HG03457 (cell line): ENCODE measurements around the gene SERP1.
"Not testable (repeated sequence)": the region's sequence is repeated elsewhere in the genome, so short reads cannot be mapped to it uniquely, and the experiment has no call there.

Experiments
- ATAC-seq: cut with Tn5 transposase; IDR thresholded peaks from one replicate; pipeline ENCODE4 v1.9.1; 2021; ENCODE audit warnings: moderate number of reproducible peaks; ENCODE audit not compliant: unreplicated experiment

SERP1 gene

GRCh38 chr3:150540297-150540696 lies 6.0 kb downstream of the SERP1 start:
- ATAC-seq, result no peak

- ATAC-seq, result no peak
Measured at GRCh38 chr3:150538324-150539208, 7.7 kb downstream of the SERP1 start.

GRCh38 chr3:150535204-150535603 lies 11.1 kb downstream of the SERP1 start:
- ATAC-seq, result no peak

DNA sequence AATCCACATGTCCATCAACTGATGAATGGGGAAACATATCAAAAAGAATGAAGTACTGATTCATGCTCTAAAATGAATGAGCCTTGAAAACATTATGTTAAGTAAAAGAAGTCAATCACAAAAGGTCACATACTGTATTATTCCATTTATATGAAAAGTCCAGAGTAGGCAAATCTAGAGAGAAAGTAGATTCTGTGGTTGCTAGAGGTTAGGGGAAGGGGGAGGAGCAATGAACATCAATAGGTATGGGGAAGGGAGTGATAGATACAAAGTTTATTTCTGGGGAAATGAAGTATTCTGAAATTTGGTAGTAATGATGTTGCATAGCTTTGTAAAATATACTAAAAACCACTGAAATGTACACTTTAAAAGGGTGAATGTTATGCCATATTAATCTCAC lies 14.5 kb downstream of the SERP1 start:
- ATAC-seq, result no peak

DNA sequence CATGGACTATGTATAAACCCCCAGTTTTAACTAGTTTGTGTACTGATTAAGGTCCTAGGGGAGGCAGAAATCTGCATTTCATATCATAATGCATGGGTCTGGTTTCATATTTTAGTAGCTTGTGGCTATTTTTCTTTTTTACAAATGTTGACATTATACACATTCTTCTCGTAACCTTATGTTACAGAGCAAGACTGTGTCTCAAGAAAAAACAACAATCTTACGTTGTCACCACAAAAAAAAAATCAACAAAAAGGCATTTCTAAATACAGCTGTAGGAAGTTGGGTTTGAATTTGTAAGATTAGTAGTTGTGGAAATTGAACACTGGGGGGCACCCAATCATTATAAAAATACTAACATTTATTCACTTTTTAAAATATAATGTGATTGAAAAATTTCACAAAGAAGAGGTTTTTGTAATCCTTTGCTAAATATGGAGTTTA lies 17.9 kb downstream of the SERP1 start:
- no peak for ATAC-seq

DNA sequence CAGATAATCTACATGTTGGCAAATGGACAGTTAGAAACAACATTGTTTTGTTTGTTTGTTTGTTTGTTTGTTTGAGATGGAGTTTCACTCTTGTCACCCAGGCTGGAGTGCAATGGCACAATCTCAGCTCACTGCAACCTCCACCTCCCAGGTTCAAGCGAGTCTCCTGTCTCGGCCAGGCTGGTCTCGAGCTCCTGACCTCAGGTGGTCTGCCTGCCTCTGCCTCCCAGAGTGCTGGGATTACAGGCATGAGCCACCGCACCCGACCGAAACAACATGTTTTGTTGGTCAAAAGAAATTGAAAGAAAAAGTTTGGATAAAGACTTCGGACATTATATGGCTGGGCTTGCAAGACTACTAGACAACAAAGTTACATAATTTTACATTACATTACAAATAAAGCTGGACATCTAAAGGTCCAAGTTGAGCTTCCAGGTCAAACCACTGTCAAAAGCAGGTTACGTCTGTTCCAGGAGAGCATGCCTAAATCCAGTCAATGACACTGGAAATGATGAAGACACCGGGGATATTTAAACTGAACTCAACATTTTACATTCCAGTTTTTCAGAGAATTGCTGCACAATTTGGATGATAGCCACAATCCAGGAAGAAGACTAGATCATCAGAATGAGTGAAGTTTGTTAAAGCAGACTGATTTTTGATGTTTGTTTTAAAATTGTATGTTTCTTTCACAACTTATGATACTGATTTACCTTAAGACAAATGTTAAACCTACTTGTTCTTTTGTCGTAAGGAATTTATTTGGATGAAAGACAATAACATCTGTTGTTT lies 18.6 kb downstream of the SERP1 start:
- no peak for ATAC-seq

GRCh38 chr3:150523538-150523937 lies 22.8 kb downstream of the SERP1 start:
- no peak for ATAC-seq

GRCh38 chr3:150521463-150521862 lies 24.8 kb downstream of the SERP1 start:
- ATAC-seq, result no peak

DNA sequence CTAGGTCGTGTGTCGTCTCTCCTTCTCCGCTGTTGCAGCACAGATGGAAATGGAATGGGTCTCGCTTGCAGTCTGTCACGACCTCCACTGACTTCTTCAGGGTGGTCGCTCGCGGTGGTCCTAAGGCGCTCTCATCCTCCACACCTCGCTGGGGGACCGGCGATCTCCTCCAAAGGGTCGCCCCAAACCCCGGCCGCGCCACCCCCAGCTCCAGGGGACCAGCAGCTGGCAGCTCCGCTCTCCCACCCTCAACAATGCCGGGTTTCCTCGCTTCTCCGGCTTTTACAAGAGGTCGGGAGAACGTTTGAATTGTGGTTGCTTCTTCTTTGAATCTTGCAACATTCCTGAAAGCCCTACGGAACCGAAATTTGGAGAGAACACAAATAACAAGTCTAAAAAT lies 25.9 kb downstream of the SERP1 start:
- ATAC-seq, result no peak

DNA sequence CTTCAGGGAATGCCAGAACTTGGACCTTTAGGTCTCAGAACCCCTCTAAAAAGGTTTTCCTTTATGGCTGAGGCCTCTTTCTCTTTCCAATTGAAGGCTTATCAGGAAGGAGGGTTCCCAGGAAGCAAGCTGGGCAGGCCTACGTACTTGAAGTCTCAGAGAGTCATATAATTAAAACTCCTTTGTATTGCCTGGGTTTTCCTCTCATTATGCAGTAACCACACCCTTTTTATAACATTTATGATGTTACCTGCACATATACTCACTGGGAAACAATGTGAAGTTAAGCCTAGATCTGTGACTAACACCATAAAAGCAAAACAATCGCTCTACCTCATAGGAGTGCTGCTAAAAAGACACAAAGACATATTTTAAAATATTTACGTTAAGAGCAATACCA lies 27.3 kb downstream of the SERP1 start:
- ATAC-seq, result no peak

- ATAC-seq, result no peak
Measured at GRCh38 chr3:150515210-150515609, 31.1 kb downstream of the SERP1 start.

GRCh38 chr3:150511122-150511821 lies 35.0 kb downstream of the SERP1 start:
- ATAC-seq, result no peak

DNA sequence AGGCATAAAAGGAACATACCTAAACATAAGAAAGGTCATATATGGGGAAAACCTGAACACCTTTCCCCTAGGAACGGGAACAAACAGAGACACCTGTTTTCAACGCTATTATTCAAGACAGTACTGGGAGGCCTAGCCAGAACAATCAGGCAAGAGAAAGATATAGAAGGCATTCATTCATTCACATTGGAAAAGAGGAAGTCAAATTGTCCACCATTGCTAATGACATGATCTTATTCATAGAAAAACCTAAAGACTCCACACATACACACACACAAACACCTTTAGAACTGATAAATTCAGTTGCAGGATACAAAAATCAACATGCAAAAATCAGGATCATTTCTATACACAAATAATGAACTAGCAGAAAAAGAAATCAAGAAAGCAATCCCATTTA lies 36.5 kb downstream of the SERP1 start:
- ATAC-seq, result no peak

DNA sequence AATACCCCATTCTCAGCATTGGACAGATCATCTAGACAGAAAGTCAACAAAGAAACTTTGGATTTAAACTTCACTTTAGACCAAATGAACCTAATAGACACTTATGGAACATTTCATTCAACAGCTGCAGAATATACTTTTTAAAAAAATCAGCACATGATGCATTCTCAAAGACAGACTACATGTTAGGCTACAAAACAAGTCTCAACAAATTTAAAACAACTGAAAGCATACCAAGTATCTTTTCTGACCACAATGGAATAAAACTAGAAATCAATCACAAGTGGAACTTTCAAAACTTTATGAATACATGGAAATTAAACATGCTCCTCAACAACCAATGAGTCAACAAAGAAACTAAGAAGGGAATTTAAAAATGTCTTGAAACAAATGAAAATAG lies 37.9 kb downstream of the SERP1 start:
- ATAC-seq, result no peak

- ATAC-seq, result no peak
Measured at GRCh38 chr3:150504483-150504882, 41.8 kb downstream of the SERP1 start.

- no peak for ATAC-seq
Measured at GRCh38 chr3:150503402-150504099, 42.7 kb downstream of the SERP1 start.

- ATAC-seq, result not testable (repeated sequence)
Measured at GRCh38 chr3:150500960-150501359, 45.3 kb downstream of the SERP1 start.

DNA sequence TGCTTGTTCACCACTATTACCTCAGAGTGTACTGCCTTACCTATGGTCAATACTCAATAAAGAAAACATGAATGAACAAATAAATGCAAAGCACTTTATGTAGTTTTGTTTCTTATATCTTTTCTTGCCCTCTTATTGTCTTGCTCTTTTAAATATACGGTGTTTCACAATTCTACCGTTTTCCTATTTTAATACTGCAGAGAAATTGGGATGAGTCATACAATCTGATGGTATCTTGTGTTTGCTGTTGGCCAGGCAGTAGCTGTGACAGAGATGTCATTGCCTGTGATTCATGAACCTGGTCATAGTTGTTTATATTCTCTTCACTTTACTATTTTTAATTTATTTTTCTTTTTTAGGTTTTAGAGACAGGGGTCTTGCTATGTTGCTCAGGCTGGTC lies 48.3 kb downstream of the SERP1 start:
- no peak for ATAC-seq

- no peak for ATAC-seq
Measured at GRCh38 chr3:150495563-150496168, 50.6 kb downstream of the SERP1 start.

DNA sequence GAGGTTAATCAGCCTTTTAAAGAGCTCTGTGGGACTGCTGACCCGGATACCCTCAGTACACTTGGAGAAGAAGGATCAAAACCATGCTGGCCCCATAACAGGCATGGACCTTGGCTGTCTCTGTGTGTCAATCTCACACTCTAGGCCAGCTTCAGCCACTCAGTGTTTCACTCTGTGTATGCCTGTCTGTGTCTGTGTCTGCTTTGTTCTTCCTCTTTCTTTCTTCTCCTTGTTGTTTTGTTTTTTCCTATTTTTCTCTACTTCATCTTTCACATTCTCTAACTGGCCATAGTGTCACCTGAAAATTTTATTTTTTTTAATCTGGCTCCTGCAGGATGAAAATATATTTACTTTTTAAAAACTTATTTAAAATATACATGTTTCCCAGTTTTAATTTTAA lies 51.1 kb downstream of the SERP1 start:
- ATAC-seq, result no peak
